GM19468 (cell line): Measurements from ENCODE around the gene NDUFB2.
"Not testable (repeated sequence)": the region's sequence is repeated elsewhere in the genome, so short reads cannot be mapped to it uniquely, and the experiment has no call there.

Experiments
- ATAC-seq: cut with Tn5 transposase; IDR thresholded peaks from one replicate; pipeline ENCODE4 v1.9.1; 2021; ENCODE audit warnings: mild to moderate bottlenecking, moderate library complexity, moderate number of reproducible peaks; ENCODE audit not compliant: unreplicated experiment; ENCODE audit errors: extremely low read depth

The NDUFB2 gene

DNA sequence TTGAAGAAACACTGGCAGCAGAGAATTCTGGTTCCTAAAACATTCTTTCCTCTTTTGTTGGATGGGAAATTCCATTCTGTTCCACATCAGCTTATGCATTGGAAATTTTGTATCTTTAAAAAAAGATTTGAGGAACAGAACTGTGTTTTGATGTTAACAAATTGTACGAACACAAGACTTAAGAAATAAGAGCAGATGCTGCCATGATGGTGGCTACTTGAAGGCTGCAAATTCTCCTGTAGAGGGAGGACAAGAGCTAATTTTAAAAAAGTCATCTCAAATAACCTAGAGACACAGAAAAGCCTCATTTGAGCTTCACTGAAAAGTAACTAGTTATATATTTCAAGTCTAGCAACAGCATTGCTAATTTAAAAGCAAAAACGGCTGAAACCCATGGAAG, 29.8 kb downstream of the NDUFB2 start:
- no peak for ATAC-seq

DNA sequence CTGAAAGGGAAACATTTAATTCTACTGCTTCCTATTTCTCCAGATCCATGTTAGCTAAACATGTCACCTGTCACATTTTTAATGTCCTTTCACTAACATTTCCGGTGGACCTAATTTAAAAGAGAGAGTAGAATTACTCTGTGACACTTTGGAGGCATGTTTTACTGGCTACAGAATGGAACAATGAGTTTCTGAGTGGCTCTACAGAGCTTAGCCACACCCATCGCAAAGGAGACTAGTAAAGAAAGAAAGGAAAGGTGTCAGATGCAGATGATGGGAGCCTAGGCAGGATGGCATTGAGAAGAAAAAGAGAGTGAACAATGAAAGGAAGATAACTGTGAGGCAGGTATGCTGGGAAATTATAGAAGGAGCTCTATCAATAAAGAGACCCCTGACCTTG, 35.9 kb downstream of the NDUFB2 start:
- ATAC-seq, result no peak

DNA sequence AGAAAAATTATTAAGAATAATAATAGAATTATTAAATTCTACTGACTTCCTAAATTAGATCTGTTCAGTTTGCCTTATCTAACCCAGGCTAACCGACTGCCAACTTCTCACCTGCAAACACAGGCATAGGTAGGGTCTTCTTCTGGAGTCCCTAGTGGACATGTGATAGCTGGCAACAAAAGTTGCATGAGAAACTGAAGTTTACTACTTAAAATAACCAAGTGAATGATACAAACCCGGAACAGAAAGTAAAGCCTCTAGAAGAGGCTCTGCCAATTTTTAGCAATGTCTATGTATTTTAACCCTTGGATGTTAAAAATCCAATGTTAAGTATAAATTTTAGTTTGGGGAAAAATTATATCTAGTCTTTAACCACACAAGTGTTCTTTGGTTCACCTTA, 37.6 kb downstream of the NDUFB2 start:
- ATAC-seq, result no peak

DNA sequence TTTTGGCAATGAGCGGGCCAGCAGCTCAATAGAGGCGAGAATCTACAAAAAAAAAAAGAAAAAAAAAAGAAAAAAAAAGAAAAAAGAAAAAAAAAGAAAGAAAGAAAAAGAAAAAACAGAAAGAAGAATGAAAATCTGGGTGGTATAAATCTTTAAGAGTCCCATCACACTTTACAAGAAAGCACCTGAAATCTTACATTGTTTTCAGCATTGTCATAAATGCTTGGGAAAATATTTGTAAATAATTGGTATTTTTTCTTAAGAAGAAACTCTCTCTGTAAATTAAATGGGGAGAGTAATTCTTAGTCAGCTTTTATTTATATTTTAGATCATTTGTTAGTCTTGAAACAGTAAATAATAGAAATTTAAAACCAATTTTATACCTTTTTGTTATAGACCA, 38.2 kb downstream of the NDUFB2 start:
- ATAC-seq, result no peak

DNA sequence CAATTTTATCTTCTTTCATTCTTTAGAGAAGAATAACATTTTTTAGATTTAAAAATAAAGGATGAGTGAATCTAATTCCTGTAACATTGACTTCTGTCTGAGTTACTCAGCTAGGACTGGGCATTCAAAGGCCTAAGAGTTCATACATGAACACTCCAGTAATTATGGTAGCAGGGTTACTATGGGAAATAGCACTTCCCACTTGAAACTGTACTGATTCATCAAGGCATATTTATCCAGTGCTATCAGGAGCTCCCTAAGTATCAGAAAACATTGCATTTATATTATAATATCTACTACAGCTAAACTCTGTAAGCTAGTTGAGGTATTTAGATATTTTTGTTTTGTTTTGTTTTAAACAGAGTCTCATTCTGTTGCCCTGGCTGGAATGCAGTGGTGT, 41.8 kb downstream of the NDUFB2 start:
- ATAC-seq, result no peak

DNA sequence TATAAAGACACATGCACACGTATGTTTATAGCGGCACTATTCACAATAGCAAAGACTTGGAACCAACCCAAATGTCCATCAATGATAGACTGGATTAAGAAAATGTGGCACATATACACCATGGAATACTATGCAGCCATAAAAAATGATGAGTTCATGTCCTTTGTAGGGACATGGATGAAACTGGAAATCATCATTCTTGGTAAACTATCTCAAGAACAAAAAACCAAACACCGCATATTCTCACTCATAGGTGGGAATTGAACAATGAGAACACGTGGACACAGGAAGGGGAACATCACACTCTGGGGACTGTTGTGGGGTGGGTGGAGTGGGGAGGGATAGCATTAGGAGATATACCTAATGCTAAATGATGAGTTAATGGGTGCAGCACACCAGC, 46.7 kb downstream of the NDUFB2 start:
- ATAC-seq, result not testable (repeated sequence)

DNA sequence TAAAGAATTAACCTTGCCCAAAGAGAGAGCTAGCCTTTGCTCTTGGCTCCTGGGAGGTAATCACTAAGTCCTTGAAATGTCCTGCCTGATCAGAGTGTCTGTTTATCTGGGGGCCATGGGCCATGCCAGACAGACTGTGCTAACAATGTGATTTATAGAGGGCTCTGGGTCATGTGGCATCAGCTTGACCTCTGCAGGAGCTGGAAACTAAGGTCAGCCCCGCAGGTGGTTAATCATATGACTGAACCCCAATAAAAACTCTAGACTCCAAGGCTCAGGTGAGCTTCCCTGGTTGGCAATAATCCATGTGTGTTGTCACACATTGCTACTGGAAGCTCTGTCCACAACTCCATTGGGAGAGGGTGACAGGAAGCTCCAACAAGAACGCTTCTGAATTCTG, 47.5 kb downstream of the NDUFB2 start:
- ATAC-seq, result no peak

DNA sequence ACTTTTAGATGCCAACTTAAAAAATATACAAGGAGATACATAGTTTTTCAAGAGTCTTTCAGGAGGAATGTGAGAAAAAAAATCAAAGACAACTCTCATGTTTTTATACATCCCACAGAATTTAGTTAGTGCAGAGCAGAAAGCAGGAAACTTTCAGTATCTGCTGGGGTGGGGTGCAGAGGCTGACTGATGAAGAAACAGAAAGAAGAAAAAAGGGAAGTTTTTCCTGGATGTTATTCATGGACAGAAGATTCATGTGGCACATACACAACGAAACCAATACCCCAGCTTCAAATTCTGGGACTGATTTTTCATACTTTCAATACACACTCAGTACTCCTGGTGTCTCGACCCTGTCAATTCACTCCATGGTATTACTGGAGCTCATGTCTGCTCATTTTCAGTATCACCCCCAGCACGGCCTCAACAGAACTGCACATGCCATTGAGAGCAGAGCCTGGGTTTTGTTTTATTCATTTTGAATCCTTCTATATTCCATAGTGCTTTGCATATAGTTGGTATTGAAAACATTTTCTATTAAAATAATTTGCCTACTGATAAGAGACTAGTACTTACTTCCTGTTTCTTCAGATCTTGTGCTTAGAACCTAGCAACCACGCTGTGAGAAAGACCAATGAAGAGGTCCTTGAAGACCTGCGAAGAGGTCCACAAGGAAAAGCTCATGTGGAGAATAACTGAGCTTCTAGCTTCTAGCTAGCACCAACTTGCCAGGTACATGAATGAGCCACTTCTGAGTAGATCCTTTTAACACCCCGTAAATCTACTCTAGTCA, 49.0 kb downstream of the NDUFB2 start:
- no peak for ATAC-seq

DNA sequence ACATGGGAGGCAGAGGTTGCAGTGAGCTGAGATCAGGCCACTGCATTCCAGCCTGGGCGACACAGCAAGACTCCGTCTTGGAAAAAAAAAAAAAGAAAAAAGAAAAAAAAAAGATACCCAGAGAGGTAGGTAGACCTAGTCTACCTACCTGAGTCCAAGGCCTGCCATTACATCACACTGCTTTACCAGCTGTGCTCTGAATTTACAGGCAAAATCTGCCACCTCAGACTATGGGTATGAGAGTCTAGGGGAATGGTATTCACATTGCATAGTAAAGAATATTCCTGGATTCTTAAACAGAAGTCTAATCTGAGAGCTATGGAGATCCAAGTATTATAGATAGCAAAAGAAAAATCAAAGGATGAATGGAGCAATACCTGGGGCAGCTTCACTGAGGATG, 50.2 kb downstream of the NDUFB2 start:
- ATAC-seq, result no peak

DNA sequence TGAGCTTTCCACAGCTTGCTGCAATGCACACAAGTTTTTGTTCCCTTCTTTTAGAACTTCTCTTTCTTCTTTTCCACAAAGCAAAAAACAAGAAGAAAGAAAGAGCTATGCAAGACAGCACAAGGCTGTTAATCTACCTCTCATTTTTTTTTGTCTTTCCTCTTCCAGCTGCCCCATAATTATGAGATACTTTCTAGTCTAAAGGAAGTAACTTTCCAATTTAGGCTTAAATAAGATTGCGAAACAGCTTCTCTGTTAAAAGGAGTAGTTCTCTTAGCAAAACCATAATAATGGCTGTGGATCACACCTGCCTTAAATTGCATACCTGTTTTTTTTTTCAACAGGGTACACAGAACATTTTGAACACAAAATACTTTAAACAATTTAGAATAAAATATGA, 56.0 kb downstream of the NDUFB2 start:
- ATAC-seq, result no peak

DNA sequence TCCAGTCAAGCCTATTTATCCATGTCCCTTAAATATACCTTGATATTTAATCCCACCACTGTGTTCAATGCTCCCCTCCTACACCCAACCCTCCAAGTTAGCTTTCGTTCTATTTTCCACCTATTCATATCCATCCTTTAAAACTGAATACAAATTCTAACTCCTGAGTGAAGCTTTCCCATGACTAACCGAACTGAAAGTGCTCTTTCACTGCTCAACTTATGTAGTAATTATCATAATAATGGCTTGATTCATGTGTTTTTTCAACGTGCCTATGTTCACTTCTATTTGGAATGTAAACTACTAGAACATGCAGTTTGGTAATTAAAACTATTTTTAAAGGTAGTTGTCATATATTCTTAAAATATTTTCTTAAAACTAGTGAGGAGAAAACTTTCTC, 58.0 kb downstream of the NDUFB2 start:
- no peak for ATAC-seq
